SU-DHL-6 (cell line): ENCODE measurements around the gene CCND3.

Experiments used
- H2AFZ ChIP-seq: fragments of 200-600 bp; sonication (generic); 2 replicates; pipeline ENCODE4 v1.6.1; 2014; ENCODE audit warnings: low read depth, mild to moderate bottlenecking, moderate library complexity, mixed read lengths, antibody characterized with exemption, low read length; ENCODE audit not compliant: severe bottlenecking
- H3F3A ChIP-seq: fragments of 200-600 bp; shearing (Covaris generic); 2 replicates; pipeline ENCODE4 v1.6.0; 2016; ENCODE audit warnings: antibody characterized with exemption, mild to moderate bottlenecking; ENCODE audit not compliant: insufficient read depth
- H3K27ac ChIP-seq: fragments of 200-600 bp; sonication (generic); 2 replicates; pipeline ENCODE4 v1.5.1; 2016; ENCODE audit warnings: low read depth, mild to moderate bottlenecking, low read length, moderate library complexity, mixed read lengths
- H3K27me3 ChIP-seq: fragments of 200-600 bp; sonication (generic), shearing (Covaris generic); 2 replicates; pipeline ENCODE4 v1.6.0; 2014; ENCODE audit warnings: mild to moderate bottlenecking, low read length
- H3K36me3 ChIP-seq: fragments of 200-600 bp; sonication (generic); 2 replicates; pipeline ENCODE4 v1.6.1; 2014; ENCODE audit warnings: mild to moderate bottlenecking, low read length, mixed read lengths
- H3K4me2 ChIP-seq: fragments of 300-600, 200-600 bp; shearing (Covaris generic), sonication (generic); 2 replicates; pipeline ENCODE4 v1.6.0; 2014; ENCODE audit warnings: low read length, low read depth, mild to moderate bottlenecking; ENCODE audit not compliant: poor library complexity, severe bottlenecking
- H3K4me3 ChIP-seq: fragments of 200-600 bp; sonication (generic); 2 replicates; pipeline ENCODE4 v1.5.1; 2014; ENCODE audit warnings: antibody characterized with exemption, low read length, mild to moderate bottlenecking, mixed read lengths; ENCODE audit not compliant: insufficient read depth, poor library complexity, severe bottlenecking
- H3K79me2 ChIP-seq: fragments of 200-600 bp; sonication (generic); 2 replicates; pipeline ENCODE4 v1.6.1; 2014; ENCODE audit warnings: mild to moderate bottlenecking, low read length, moderate library complexity; ENCODE audit not compliant: insufficient read depth
- H3K9ac ChIP-seq: fragments of 200-600 bp; sonication (generic); 2 replicates; pipeline ENCODE4 v1.7.0; 2014; ENCODE audit warnings: mild to moderate bottlenecking, low read length
- H3K9me2 ChIP-seq: fragments of 200-600 bp; sonication (generic); replicated peaks from 2 replicates; pipeline ENCODE4 v1.6.1; 2014; ENCODE audit warnings: low read length; ENCODE audit not compliant: insufficient read depth
- H3K9me3 ChIP-seq: fragments of 200-600 bp; sonication (generic); 2 replicates; pipeline ENCODE4 v1.6.1; 2014; ENCODE audit warnings: low read length, mixed read lengths; ENCODE audit not compliant: insufficient read depth
- H4K20me1 ChIP-seq: fragments of 200-600 bp; sonication (generic); 2 replicates; pipeline ENCODE4 v1.6.1; 2014; ENCODE audit warnings: low read depth, mild to moderate bottlenecking, antibody characterized with exemption, low read length, moderate library complexity, mixed read lengths
- CTCF ChIP-seq: fragments of 200-600 bp; sonication (generic); IDR thresholded peaks from one replicate; pipeline ENCODE4 v1.5.1; 2017; ENCODE audit warnings: antibody characterized with exemption, mild to moderate bottlenecking, low read length, moderate library complexity; ENCODE audit not compliant: insufficient read depth, poor library complexity, severe bottlenecking
- EZH2phosphoT487 ChIP-seq: fragments of 200-600 bp; sonication (generic), shearing (Covaris generic); conservative IDR thresholded peaks from 2 replicates; pipeline ENCODE4 v1.6.1; 2018; ENCODE audit warnings: mild to moderate bottlenecking, antibody characterized with exemption, low read length, moderate library complexity, mixed read lengths

CCND3 gene

GRCh38 chr6:41895300-41896233 lies 46.0 kb downstream of the CCND3 start, which contains the start of gene USP49:
TSS of gene USP49 (minus strand) at chr6:41895375. CDS start at chr6:41806983, 88,392 bp downstream.
- Histone ChIP-seq H3K27me3 (no peaks in the 10 kb centered on the region), H3K9ac (peak within 1 kb of the TSS; percentile 87), H3K4me3 (peak within 1 kb of the TSS; percentile 94), H3K4me2 (peak within 1 kb of the TSS; percentile 71), H3K79me2 (peaks cover 41% of the 10 kb centered on the region), H3K9me3 (no peaks in the 10 kb centered on the region), H4K20me1 (0 out of 2 replicates have a peak, but pooled peaks cover 16% of the 10 kb centered on the region), H3K36me3 (peaks cover 20% of the 10 kb centered on the region; the same call in 1 of the 2 replicates), H2AFZ (peak within 1 kb of the TSS; percentile 79), H3F3A (peaks cover 44% of the 10 kb centered on the region), H3K27ac (peak within 1 kb of the TSS; percentile 86), H3K9me2 (no peaks in the 10 kb centered on the region)
- TF ChIP-seq CTCF: no peak
- no peak for TF ChIP-seq EZH2phosphoT487

DNA sequence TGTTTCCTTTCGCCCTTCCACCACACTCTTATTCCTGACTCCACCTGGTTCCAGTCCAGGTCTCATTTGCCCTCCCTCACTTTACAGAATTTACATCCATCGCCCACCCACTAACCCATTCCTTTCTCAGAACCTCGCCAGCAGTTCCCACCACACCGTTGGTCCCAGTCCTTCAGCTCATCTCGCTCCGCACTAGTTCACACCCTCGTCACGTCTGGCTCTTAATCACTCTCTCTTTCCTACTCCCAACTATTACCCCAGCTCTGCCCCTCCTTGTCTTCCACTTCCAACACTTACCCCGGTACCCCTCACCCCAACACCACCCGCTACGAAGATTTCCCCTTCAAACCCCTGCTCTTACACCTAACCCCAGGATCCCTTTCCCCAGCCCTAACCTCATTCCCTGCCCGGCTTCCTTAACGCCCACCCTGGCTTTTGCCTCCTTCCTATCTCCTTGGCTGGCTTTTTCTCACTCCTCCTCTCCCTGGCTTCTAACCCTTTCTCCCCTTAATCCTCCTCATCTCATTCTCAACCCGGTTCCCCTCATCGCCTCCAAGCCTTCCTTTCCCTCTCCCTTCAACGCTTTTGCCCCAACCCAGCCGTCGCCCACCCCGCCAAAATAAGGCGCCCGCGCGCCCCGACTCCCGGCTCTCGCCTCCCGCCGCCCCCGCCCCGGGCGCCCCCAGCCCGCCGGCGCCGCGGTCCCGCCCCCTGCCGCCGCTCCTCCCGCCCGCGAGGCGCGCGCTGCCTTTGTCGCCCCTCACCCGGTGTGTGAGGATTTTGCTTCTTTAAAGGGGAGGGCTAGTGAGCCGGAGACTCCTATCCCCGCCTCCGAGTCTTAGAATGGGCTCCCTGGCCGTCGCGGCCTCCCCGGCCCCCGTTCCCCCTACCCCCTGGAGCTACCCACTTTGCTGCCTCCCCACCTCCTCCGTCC lies 47.0 kb downstream of the CCND3 start:
- 0 out of 2 replicates have a peak, but pooled peaks cover 16% of the 10 kb centered on the region for H4K20me1 ChIP-seq
- peaks cover 42% of the 10 kb centered on the region for H3K79me2 ChIP-seq
- TF ChIP-seq CTCF: no peak
- no peak for TF ChIP-seq EZH2phosphoT487
- H3K9ac ChIP-seq: peak overlapping the region; percentile 87
- peak overlapping the region; percentile 79 for H2AFZ ChIP-seq
- H3F3A ChIP-seq: peaks cover 44% of the 10 kb centered on the region
- peak overlapping the region; percentile 86 for H3K27ac ChIP-seq
- H3K9me3 ChIP-seq: no peaks in the 10 kb centered on the region
- peak overlapping the region; percentile 94 for H3K4me3 ChIP-seq
- peaks cover 23% of the 10 kb centered on the region for H3K36me3 ChIP-seq
- H3K4me2 ChIP-seq: peak overlapping the region; percentile 71
- H3K27me3 ChIP-seq: no peaks in the 10 kb centered on the region
- H3K9me2 ChIP-seq: no peaks in the 10 kb centered on the region

GRCh38 chr6:41892921-41893564 lies 48.6 kb downstream of the CCND3 start:
- Histone ChIP-seq H3K9ac (peak overlapping the region; percentile 87), H3F3A (peaks cover 39% of the 10 kb centered on the region), H3K9me2 (no peaks in the 10 kb centered on the region), H3K4me3 (peak overlapping the region; percentile 94), H3K27me3 (no peaks in the 10 kb centered on the region), H3K9me3 (no peaks in the 10 kb centered on the region), H4K20me1 (0 out of 2 replicates have a peak, but pooled peaks cover 16% of the 10 kb centered on the region), H3K27ac (peak overlapping the region; percentile 6; the same call in 1 of the 2 replicates), H3K36me3 (peaks cover 22% of the 10 kb centered on the region), H2AFZ (no peak overlapping the region), H3K79me2 (peaks cover 50% of the 10 kb centered on the region), H3K4me2 (peak overlapping the region; percentile 71)
- TF ChIP-seq EZH2phosphoT487: no peak
- TF ChIP-seq CTCF: no peak
